ENCODE results near the gene MLLT6. TPM values are rescaled to one million over a fixed set of nuclear protein-coding genes. Genes with fewer than 3 reads are reported as not detected.

Gene MLLT6
- total RNA-seq, 4 donors from 2014 or later = 48.2 to 76.8 (median 56.3) TPM

DNA sequence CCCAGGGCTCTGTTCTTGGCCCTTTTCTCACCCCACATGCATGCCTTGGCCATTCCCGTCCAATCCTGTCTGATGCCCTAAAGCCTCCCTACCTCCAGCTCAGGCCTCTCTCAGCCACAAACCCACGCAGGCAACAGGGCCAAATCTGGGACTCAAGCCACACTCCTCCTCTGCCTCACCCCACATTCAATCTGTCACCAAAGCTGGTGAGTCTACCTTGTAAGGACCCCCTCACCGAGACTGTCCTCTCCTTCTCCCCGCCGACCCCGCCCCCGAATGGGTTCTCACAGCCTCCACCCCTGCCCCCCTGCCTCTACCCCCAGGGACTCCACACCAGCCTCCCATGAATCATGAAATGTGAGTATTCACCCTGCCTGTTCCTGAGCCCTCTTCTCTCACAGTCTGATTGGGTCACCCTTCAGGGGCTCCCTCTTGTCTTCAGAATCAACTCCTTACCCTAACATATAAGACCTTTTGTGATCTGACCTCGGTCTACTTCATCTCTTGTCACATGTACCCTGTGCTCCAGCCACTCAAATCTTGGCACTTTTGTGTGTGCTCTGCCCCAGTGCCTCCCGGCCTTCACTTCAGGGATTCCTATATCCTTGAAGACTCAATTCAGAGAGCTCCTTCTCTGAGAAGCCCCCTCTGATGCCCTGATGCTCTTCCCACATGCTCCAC, 41.0 kb upstream of the MLLT6 start:
- no peak for TF ChIP-seq POLR2A (IDR thresholded peaks at IDR 0.05)
- TF ChIP-seq, protein P1, sequence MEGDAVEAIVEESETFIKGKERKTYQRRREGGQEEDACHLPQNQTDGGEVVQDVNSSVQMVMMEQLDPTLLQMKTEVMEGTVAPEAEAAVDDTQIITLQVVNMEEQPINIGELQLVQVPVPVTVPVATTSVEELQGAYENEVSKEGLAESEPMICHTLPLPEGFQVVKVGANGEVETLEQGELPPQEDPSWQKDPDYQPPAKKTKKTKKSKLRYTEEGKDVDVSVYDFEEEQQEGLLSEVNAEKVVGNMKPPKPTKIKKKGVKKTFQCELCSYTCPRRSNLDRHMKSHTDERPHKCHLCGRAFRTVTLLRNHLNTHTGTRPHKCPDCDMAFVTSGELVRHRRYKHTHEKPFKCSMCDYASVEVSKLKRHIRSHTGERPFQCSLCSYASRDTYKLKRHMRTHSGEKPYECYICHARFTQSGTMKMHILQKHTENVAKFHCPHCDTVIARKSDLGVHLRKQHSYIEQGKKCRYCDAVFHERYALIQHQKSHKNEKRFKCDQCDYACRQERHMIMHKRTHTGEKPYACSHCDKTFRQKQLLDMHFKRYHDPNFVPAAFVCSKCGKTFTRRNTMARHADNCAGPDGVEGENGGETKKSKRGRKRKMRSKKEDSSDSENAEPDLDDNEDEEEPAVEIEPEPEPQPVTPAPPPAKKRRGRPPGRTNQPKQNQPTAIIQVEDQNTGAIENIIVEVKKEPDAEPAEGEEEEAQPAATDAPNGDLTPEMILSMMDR (IDR thresholded peaks at IDR 0.05 in 4 of 5, conservative IDR thresholded peaks at IDR 0.05 in 1 of 5) = no peak
- in situ Hi-C loops (cut with MboI; ENCODE audit: low sequenced_read_pairs in 4 of 4) = loop anchor here in 1 of 4 donors (10.0 to 25.0 kb wide), 2 partner anchors 109 to 177 kb away; no protein-coding TSS in a partner anchor
- H3K27ac ChIP-seq = no peak overlapping the region

DNA sequence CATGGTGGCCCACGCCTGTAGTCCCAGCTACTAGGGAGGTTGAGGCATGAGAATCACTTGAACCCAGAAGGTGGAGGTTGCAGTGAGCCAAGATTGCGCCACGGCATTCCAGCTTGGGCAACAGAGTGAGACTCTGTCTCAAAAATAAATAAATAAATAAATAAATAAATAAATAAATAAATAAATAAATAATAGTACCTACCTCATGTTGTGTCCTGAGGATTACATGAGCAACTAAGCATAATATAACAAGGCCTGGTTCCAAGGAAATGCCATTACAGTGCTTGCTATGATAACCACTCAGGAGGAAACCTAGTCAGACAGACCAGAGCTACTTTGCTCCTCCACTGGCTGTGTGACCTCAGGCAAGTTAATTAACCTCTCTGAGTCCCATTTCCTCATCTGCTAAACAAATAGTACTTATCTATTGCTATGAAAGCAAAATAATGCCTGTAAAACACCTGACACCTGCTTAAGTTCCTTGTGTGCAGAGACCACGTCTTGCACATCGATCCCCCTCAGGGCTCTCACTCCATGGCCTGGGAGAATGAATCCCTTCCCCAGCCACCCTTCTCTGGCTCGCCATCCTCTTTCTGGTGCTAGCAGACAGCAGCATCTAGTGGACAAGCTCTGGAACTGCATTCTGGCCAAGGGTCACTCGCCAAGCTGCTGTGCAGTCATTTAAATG, 37.8 kb upstream of the MLLT6 start:
- H3K4me1 ChIP-seq = no peaks in the 10 kb centered on the region
- DNase-seq (peak; percentile 24 to 37), ATAC-seq (peak; percentile 66 to 70)
- no peaks in the 10 kb centered on the region for H3K36me3 ChIP-seq
- intact Hi-C loops (cut with DNase I; ENCODE audit: low total_unique reads) = loop anchor here (1.0 to 10.0 kb wide), 2 partner anchors 109 to 172 kb away; no protein-coding TSS in a partner anchor
- no peak overlapping the region for H3K27ac ChIP-seq
- H3K27me3 ChIP-seq = peaks cover 14 to 30% (median 28%) of the 10 kb centered on the region in 3 donors
- TF ChIP-seq POLR2A (IDR thresholded peaks at IDR 0.05) = no peak
- TF ChIP-seq, protein P1 (IDR thresholded peaks at IDR 0.05 in 4 of 5, conservative IDR thresholded peaks at IDR 0.05 in 1 of 5) = peak; percentile 83 to 98 (median 90)
- in situ Hi-C loops (cut with MboI; ENCODE audit: low sequenced_read_pairs in 4 of 4) = loop anchor here in 3 of 4 donors (5.0 to 25.0 kb wide), 3 partner anchors 110 to 180 kb away; no protein-coding TSS in a partner anchor
- no peaks in the 10 kb centered on the region for H3K9me3 ChIP-seq
- no peak overlapping the region for H3K4me3 ChIP-seq

More for the DNA sequence above, 41.0 kb upstream of the MLLT6 start:
- no peak overlapping the region for H3K4me3 ChIP-seq
- H3K9me3 ChIP-seq = no peaks in the 10 kb centered on the region
- H3K4me1 ChIP-seq = no peaks in the 10 kb centered on the region
- H3K36me3 ChIP-seq = no peaks in the 10 kb centered on the region
- no peak for ATAC-seq
- intact Hi-C loops (cut with DNase I; ENCODE audit: low total_unique reads) = loop anchor here (10.0 kb wide), 1 partner anchor 169 kb away; no protein-coding TSS in a partner anchor
- H3K27me3 ChIP-seq = peaks cover 0 to 5% (median 2%) of the 10 kb centered on the region in 3 donors
- no peak for DNase-seq

DNA sequence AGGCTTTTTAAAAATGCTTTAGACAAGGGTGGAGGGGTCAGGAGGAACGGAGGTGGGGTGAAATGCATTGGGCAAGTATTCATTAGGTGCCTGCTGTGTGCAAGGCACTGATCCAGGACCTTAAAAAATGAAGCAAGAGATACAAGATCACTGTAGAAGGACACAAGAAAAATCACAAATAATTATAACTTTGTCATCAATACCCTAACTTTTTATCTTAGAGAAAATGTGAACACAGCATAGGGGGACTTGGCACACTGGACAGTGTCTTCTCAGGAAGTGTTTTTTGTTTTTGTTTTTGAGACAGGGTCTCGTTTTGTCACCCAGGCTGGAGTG, 37.3 kb upstream of the MLLT6 start:
- in situ Hi-C loops (cut with MboI; ENCODE audit: low sequenced_read_pairs in 4 of 4) (loop anchor here in 3 of 4 donors (5.0 to 25.0 kb wide), 3 partner anchors 110 to 180 kb away; no protein-coding TSS in a partner anchor), intact Hi-C loops (cut with DNase I; ENCODE audit: low total_unique reads) (loop anchor here (1.0 to 10.0 kb wide), 2 partner anchors 109 to 173 kb away; no protein-coding TSS in a partner anchor)
- Histone ChIP-seq H3K9me3 (no peaks in the 10 kb centered on the region), H3K27me3 (peaks cover 19 to 35% (median 33%) of the 10 kb centered on the region in 3 donors), H3K36me3 (no peaks in the 10 kb centered on the region), H3K4me3 (no peak overlapping the region), H3K4me1 (no peaks in the 10 kb centered on the region), H3K27ac (no peak overlapping the region)
- no peak for TF ChIP-seq POLR2A (IDR thresholded peaks at IDR 0.05)
- TF ChIP-seq, protein P1 (IDR thresholded peaks at IDR 0.05 in 4 of 5, conservative IDR thresholded peaks at IDR 0.05 in 1 of 5) = peak in 1 of 5 experiments; percentile 4
- DNase-seq = no peak
- no peak for ATAC-seq

DNA sequence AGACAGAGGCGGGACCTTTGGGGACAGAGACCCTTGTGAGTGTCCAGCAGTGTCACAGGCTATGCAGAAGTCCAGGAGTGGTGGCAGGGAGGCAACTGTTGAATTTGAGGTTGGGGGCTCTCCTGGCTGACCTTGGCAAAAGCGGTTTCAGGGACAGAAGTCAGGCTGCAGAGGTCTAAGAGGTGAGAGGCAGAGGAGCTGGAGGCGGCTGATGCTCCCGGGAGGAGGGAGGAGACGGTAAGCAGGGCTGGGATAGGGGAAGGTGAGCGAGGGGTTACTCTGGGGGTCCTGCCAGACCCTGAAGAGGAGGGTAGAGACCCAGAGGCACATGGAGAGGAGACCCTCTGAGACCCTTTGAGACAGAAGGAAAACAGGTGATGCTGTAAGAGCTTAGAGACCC, 35.6 kb upstream of the MLLT6 start:
- no peak for TF ChIP-seq POLR2A (IDR thresholded peaks at IDR 0.05)
- TF ChIP-seq, protein P1 (IDR thresholded peaks at IDR 0.05 in 4 of 5, conservative IDR thresholded peaks at IDR 0.05 in 1 of 5) = no peak
- intact Hi-C loops (cut with DNase I; ENCODE audit: low total_unique reads) (loop anchor here (10.0 kb wide), 1 partner anchor 175 kb away; no protein-coding TSS in a partner anchor), in situ Hi-C loops (cut with MboI; ENCODE audit: low sequenced_read_pairs in 4 of 4) (loop anchor here in 3 of 4 donors (5.0 to 25.0 kb wide), 3 partner anchors 112 to 182 kb away; no protein-coding TSS in a partner anchor)
- H3K4me3 ChIP-seq = no peak overlapping the region
- H3K36me3 ChIP-seq = no peaks in the 10 kb centered on the region
- H3K9me3 ChIP-seq = no peaks in the 10 kb centered on the region
- ATAC-seq (no peak), DNase-seq (no peak)
- no peaks in the 10 kb centered on the region for H3K4me1 ChIP-seq
- H3K27ac ChIP-seq = no peak overlapping the region
- peaks cover 33 to 52% (median 47%) of the 10 kb centered on the region in 3 donors for H3K27me3 ChIP-seq

All from gastrocnemius medialis (tissue), 4 donors.